Fibroblast of lung (primary cell): ENCODE data around the gene ADA. TPM values are rescaled to one million over a fixed set of nuclear protein-coding genes. Genes with fewer than 3 reads are reported as not detected.

Source experiments
- DNase-seq, 2 donors: peaks; one replicate each; pipeline versions ENCODE4 v3.0.0 to v3.0.0-alpha.2; 2010; ENCODE audit warnings: low read depth in 2 of 2
- H2AFZ ChIP-seq: 2 replicates; pipeline ENCODE4 v1.5.1; 2012; ENCODE audit warnings: low read length, control low read depth, inconsistent platforms
- H3K27ac ChIP-seq: 2 replicates; pipeline ENCODE4 v1.5.1; 2011; ENCODE audit warnings: low read length, control low read depth; ENCODE audit not compliant: insufficient read depth
- H3K27me3 ChIP-seq: 2 replicates; pipeline ENCODE4 v1.5.1; 2011; ENCODE audit warnings: mild to moderate bottlenecking, low read length; ENCODE audit not compliant: control insufficient read depth, insufficient read depth
- H3K36me3 ChIP-seq: 2 replicates; pipeline ENCODE4 v1.5.1; 2011; ENCODE audit warnings: low read length; ENCODE audit not compliant: control insufficient read depth, insufficient read depth
- H3K4me1 ChIP-seq: 2 replicates; pipeline ENCODE4 v1.5.1; 2011; ENCODE audit warnings: low read length; ENCODE audit not compliant: control insufficient read depth, insufficient read depth; ENCODE audit errors: extremely low read depth
- H3K4me2 ChIP-seq: 2 replicates; pipeline ENCODE4 v1.5.1; 2011; ENCODE audit warnings: low read length, control low read depth; ENCODE audit not compliant: insufficient read depth; ENCODE audit errors: extremely low read depth
- H3K4me3 ChIP-seq, 4 experiments: fragments of 200-600 bp in 1 of 4; sonication (generic) in 1 of 4; replicated peaks in 1 of 4; 2 replicates each; pipeline ENCODE4 v1.5.1; 2011 to 2016; ENCODE audit warnings: low read length in 4 of 4, low read depth in 3 of 4, mild to moderate bottlenecking in 3 of 4, control low read depth in 2 of 4, inconsistent platforms in 1 of 4, mixed read lengths in 1 of 4; ENCODE audit not compliant: insufficient read depth in 1 of 4; ENCODE audit errors: control extremely low read depth in 1 of 4
- H3K79me2 ChIP-seq: 2 replicates; pipeline ENCODE4 v1.5.1; 2012; ENCODE audit warnings: mild to moderate bottlenecking, low read length, inconsistent platforms; ENCODE audit not compliant: control insufficient read depth, insufficient read depth
- H3K9ac ChIP-seq: 2 replicates; pipeline ENCODE4 v1.5.1; 2011; ENCODE audit warnings: mild to moderate bottlenecking, low read length, control low read depth; ENCODE audit not compliant: insufficient read depth
- H3K9me3 ChIP-seq: 2 replicates; pipeline ENCODE4 v1.5.1; 2012; ENCODE audit warnings: low read depth, low read length; ENCODE audit not compliant: control insufficient read depth, insufficient read depth
- H4K20me1 ChIP-seq: 2 replicates; pipeline ENCODE4 v1.5.1; 2011; ENCODE audit warnings: low read length; ENCODE audit not compliant: control insufficient read depth, insufficient read depth; ENCODE audit errors: extremely low read depth
- EZH2 ChIP-seq: IDR thresholded peaks from 2 replicates; pipeline ENCODE4 v1.5.1; 2012; ENCODE audit warnings: low read length, control low read depth, mild to moderate bottlenecking; ENCODE audit errors: missing control alignments
- polyA plus RNA-seq, 2 donors: library from polyadenylated mRNA; depleted of rRNA in 1 of 2; stranded (reverse) in 1 of 2; unstranded in 1 of 2; fragments of >200 nt; gene quantifications; 2 replicates each; pipeline ENCODE4 v1.2.1, GENCODE V29; 2011 to 2012; ENCODE audit warnings: missing spikeins in 1 of 2
- total RNA-seq: library from RNA; depleted of rRNA; stranded (reverse); fragments of >200 nt; gene quantifications from 2 replicates; pipeline ENCODE4 v1.2.1, GENCODE V29; 2014
- TF ChIP-seq, protein P1 (sequence below), 2 donors: IDR thresholded peaks in 1 of 2; conservative IDR thresholded peaks in 1 of 2; 1 replicate in 1 of 2; 2 replicates in 1 of 2; pipeline ENCODE4 v1.5.1; 2011 to 2012; ENCODE audit warnings: low read length in 2 of 2, control low read depth in 1 of 2, inconsistent platforms in 1 of 2, low read depth in 1 of 2, mild to moderate bottlenecking in 1 of 2

ADA gene
- total and polyA plus RNA-seq, 2 donors (not counting 1 experiment from before 2014, with no cell fraction given): 5.4 to 21.9 TPM

GRCh38 chr20:44632103-44632752 lies 19.3 kb downstream of the ADA start:
- no peaks in the 10 kb centered on the region for H3K9me3 ChIP-seq
- H3K9ac ChIP-seq: no peak overlapping the region
- no peaks in the 10 kb centered on the region for H3K27me3 ChIP-seq
- TF ChIP-seq, protein P1, sequence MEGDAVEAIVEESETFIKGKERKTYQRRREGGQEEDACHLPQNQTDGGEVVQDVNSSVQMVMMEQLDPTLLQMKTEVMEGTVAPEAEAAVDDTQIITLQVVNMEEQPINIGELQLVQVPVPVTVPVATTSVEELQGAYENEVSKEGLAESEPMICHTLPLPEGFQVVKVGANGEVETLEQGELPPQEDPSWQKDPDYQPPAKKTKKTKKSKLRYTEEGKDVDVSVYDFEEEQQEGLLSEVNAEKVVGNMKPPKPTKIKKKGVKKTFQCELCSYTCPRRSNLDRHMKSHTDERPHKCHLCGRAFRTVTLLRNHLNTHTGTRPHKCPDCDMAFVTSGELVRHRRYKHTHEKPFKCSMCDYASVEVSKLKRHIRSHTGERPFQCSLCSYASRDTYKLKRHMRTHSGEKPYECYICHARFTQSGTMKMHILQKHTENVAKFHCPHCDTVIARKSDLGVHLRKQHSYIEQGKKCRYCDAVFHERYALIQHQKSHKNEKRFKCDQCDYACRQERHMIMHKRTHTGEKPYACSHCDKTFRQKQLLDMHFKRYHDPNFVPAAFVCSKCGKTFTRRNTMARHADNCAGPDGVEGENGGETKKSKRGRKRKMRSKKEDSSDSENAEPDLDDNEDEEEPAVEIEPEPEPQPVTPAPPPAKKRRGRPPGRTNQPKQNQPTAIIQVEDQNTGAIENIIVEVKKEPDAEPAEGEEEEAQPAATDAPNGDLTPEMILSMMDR (conservative IDR thresholded peaks at IDR 0.05 in 1 of 2, IDR thresholded peaks at IDR 0.05 in 1 of 2; ENCODE audit: low read depth in 1 of 2, low read length in 2 of 2): no peak
- no peak for TF ChIP-seq EZH2
- H3K4me2 ChIP-seq: no peak overlapping the region
- H3K27ac ChIP-seq: no peak overlapping the region
- no peaks in the 10 kb centered on the region for H3K79me2 ChIP-seq
- no peak overlapping the region for H2AFZ ChIP-seq
- no peaks in the 10 kb centered on the region for H4K20me1 ChIP-seq
- no peaks in the 10 kb centered on the region for H3K36me3 ChIP-seq
- H3K4me3 ChIP-seq: no peak overlapping the region
- no peak for DNase-seq
- no peaks in the 10 kb centered on the region for H3K4me1 ChIP-seq

DNA sequence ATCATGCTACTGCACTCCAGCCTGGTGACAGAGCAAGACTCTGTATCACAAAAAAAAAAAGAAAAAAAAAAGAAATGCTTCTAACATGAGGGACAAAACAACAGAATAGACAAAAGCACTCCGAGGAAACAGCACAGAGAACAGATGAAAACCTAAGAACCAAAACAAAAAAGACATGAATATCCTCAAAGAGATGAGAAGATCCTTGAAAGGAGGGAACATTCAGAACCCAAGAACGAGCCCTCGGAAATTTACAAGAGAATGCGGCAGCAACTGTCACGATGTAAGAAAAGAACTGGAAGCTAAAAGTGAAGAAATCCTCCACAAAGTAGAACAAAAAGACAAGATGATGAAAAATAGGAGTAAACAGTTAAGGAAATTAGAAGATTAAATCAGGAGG lies 21.2 kb downstream of the ADA start:
- H4K20me1 ChIP-seq: no peaks in the 10 kb centered on the region
- H3K36me3 ChIP-seq: no peaks in the 10 kb centered on the region
- TF ChIP-seq EZH2: no peak
- TF ChIP-seq, protein P1 (conservative IDR thresholded peaks at IDR 0.05 in 1 of 2, IDR thresholded peaks at IDR 0.05 in 1 of 2; ENCODE audit: low read depth in 1 of 2, low read length in 2 of 2): no peak
- H3K4me1 ChIP-seq: no peaks in the 10 kb centered on the region
- H3K9me3 ChIP-seq: no peaks in the 10 kb centered on the region
- no peak overlapping the region for H3K9ac ChIP-seq
- no peaks in the 10 kb centered on the region for H3K27me3 ChIP-seq
- no peak overlapping the region for H2AFZ ChIP-seq
- H3K4me3 ChIP-seq: no peak overlapping the region
- no peaks in the 10 kb centered on the region for H3K79me2 ChIP-seq
- no peak for DNase-seq
- no peak overlapping the region for H3K27ac ChIP-seq
- H3K4me2 ChIP-seq: no peak overlapping the region

- Histone ChIP-seq H4K20me1 (no peaks in the 10 kb centered on the region), H3K4me3 (no peak overlapping the region), H3K79me2 (no peaks in the 10 kb centered on the region), H3K4me1 (no peaks in the 10 kb centered on the region), H3K36me3 (no peaks in the 10 kb centered on the region), H3K9me3 (no peaks in the 10 kb centered on the region), H3K4me2 (no peak overlapping the region), H3K27me3 (no peaks in the 10 kb centered on the region), H3K9ac (no peak overlapping the region), H3K27ac (no peak overlapping the region), H2AFZ (no peak overlapping the region)
- no peak for DNase-seq
- no peak for TF ChIP-seq EZH2
- TF ChIP-seq, protein P1 (conservative IDR thresholded peaks at IDR 0.05 in 1 of 2, IDR thresholded peaks at IDR 0.05 in 1 of 2; ENCODE audit: low read depth in 1 of 2, low read length in 2 of 2): no peak
Measured at GRCh38 chr20:44629542-44629941, 22.0 kb downstream of the ADA start.
